Germinal center (tissue), 1 donor: ENCODE data around the gene SMAD5.

ENCODE experiments used
- DNase-seq: peaks from one replicate; pipeline ENCODE4 v3.0.0; 2012; ENCODE audit warnings: mixed read lengths, low spot score

Gene SMAD5

DNA sequence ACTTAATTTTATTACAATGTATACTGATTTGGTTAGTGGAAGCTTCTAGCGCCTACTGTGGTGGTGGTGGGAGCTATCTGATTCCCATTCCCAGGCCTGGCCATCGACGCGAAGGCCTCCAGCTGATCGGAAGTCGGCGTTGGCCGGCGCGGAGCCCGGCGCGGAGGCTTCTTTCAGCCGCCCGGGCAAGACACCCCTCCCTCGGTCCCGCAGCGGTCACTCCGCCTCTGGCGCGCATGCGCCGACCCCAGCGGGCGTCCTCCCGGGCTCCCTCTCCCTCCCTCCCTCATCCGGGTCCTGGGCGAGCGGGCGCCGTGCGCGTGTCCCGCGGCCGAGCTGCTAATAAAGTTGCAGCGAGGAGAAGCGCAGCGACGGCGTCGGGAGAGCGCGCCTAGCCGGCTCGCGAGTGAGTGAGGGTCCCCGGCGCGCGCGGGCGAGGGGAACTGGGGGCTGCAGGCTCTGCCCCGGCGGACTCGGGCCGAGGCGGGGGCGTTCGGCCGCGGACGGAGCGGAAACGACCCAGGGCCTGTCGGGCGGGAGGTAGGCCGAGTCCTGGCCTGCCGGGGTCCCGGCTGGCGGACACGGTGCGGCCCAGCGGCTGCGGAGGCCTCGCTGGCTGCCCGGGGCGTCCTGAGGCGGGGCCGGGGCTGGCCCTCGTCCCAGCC lies at the start of gene SMAD5:
SMAD5 (plus strand) TSS at position 289 of the 665 bp plus-strand sequence. CDS start 20,916 bp downstream, outside the sequence.
- DNase-seq = peak; percentile 95

DNA sequence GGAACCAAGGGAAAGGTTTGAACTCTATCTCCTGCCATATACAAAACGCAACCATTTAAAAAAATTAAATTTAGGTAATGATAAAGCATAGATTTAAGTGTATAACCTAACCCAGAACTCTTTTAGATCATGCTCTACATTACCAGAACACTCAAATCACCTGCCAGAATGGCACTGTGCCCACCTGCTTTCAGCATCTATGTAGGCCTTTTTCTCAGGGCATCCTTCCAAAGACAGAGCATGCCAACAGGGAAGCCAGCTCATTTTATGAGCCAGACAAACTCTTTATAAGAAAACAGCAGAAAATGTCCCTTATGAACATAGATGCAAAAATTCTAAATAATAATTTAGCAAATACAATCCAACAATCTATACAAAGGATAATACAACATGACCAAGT lies 47.9 kb upstream of the SMAD5 start:
- DNase-seq = no peak

DNA sequence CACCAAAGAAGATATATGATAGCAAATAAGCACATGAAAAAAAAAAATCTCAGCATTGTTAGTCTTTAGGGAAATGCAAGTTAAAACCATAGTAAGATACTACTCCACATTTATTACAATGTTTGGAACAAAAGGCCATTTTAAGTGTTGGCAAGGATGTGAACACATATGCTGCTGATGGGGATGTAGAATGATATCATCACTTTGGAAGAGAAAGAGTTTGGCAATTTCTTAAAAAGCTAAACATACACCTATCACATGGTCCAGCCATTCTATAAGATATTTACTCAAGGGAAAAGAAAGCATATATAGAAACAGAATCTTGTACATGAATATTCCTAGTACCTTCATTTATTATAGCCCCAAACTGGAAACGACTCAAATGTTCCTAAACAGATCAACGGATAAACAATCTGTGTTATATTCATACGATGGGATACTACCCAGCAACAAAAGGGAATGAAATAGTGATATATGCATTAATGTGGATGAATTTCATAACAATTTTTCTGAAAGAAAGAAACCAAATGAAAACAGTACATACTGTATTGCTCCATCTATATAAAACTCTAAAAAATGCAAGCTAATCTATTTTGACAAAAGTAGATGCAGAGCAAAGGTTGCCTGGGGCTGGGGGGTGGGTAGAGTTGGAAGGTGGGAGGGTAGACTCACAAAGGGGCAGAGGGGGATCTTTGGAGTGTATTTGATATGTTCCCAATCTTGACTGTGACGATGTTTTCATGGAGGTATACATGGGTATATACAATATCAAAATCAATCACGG lies 45.7 kb upstream of the SMAD5 start:
- no peak for DNase-seq

DNA sequence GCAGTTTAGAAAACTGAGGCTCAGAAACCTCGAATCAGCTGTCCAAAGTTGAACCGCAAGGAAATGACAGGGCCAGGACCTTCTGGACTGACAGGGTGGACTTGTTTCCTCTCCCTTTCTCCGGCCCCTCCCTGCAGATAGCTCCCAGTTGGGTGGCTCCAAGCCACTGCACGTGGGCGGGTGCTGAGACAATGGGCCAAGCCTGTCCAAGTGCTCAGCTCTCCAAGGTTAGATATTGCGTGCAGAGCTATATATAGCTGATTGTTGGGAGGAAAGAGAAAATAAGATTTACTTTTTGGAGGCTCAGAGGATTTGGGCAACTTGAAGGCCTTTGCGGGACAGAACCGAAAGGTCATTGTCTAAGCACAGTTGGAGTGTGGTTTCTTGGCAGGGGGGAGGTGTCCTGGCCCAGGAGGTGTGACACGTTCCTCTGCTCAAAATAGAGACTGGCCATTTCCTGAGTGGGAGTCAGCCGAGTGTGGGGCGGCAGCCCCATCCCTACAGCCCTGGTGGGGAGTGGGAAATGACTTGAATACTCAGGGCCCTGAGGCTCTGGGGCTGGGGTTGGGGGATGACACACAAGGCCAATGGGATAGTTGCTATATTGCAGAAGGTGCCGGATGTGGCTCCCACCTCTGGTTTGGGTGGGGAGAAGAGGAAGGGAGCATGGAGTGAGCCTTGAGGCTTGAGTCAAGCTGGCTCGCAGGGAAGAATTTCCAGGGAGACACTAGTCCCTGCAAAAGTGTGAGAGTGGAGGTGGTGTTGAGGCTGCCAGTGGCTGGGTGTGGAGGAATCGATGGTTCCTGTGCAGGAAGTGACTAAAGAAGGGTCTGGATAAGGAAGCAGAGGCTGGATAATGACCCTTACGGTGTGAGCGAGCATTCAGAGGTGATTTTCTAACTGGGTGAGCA lies 44.4 kb upstream of the SMAD5 start:
- no peak for DNase-seq

DNA sequence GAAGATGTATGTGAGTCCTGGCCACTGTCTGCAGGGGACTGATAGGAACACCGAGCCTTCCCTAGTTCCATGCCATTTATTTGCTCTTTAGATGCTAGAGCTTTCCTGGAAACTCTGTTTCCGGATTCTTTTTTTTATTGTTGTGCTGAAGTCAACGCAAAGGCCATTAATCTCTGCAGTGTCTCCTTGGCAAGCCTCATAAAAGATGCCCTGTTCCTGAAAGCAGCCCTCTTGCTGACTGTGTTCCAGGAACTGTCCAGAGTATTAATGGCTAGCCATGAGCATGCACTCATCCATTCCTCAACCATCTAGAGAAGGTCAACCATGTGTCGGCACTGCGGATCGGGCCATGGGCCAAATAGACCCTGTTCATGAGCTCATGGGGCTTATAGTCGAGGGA lies 42.9 kb upstream of the SMAD5 start:
- no peak for DNase-seq

DNA sequence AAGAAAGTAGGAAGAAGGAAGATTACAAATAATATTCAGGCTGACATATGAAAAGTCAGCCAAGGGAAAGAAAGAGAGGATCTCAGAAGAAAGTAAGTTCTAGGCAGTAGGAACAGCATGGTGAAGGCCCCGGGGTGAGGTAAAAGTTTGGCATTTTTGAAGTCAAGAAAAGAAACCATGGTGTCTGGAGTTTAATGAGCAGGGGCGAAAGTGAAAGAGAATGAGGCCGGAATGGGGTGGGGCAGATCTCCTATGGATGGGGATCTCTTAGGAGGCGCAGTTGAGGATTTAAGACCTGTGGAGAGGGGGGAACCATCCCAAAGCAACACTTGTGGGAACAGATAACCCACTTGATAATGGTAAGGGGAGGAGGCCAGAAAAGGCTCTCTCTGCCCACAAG lies 42.3 kb upstream of the SMAD5 start:
- DNase-seq = no peak

DNA sequence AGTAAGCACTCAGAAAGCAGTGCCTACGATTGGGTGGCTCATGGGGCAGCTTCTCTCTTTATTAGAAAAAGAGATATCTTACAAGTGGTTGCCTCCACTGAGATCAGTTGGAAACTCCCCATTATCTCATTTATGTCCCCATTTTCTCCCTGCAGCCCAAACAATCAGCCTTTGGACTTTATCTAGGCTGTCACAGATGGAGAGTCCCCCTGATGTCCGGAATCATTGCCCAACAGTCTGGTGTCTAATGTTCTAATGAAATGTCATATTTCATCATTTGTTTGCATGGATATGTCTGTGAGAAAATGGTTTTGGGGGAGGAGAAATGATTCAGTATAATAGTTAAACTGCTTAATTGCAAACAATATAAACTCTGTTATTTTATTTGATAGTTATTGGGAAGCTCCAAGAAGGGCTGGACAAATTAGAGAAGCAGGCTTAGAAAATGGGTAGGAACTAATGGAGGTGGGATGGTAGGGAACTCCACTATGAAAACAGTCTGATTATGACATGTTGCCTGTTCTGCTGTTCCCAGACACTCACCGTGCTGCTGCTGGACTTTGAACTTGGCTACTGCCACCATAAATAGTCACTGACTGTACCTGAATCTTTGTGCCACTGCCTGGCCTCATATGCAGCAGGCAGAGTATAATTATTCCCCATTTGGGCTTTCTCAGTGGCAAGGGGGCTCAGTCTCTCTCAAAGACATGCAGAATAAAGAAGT lies 38.3 kb upstream of the SMAD5 start:
- no peak for DNase-seq

DNA sequence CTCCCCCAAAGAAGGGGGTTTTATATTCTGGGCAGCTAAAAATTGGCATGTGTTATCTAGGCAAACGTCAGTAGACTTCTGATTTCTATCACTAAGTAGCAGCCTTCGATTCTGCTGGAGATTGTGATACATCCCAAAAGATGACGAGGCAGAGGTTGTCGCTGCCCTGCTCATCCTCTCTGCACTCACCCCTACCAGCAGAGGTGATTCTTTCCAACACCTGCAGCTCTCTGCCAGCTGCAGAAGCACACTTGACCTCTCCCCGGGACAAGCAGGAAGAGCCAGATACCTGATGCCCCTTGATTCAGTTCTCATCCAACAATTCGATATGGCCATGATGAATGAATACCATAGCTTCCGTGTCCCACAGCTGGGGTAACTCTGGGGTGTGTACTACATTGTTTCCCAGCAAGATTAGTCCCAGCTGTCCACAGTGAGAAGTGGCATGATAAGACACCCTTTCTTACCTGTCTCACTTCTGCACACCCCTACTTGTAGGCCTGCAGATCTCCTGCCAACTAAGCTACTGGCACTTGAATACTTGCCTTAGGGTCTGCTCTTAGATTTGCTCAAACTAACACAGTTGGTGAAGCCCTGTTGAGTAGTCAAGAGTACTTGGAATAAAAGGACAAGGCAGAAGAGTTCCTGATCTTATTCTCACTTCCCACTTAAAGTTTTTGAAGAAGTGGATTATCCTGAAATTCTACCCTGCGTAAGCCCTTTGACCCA lies 37.6 kb upstream of the SMAD5 start:
- no peak for DNase-seq

DNA sequence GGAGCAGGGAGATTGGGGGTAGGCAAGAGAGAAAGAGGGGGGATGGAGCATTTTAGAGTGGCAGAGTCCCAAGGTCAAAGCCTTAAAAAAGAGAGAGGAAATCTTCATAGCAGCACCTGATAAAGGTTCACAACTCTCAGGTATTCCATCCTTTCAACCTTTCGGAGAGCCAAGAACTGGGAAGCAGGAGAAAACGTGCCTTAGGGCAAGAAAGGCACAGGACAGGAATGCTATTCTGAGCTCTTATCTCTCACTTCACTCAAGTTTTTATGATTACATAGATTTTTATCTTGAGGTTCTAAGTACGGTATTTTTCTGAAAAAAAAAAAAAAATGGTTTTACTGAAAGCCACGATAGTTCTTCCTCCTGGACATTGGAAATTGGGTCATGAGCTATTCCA lies 34.5 kb upstream of the SMAD5 start:
- no peak for DNase-seq

DNA sequence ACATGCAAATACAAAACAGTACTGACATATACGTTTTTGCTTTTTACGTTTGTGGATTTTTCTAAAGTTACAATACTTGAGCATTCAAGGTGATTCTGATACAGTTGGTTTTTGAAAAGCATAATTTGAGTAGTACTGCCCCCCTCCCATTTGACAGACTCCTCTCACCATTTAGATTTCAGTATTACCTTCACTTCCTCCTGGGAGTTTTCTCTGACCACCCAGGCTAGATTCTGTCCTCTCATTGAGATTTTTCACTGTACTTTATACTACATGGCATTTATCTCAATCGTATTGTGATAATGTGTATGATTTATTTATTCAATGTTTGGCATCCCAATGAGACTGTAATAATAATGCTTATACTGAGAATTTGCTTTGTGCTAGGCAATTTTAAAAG lies 32.8 kb upstream of the SMAD5 start:
- DNase-seq = no peak

DNA sequence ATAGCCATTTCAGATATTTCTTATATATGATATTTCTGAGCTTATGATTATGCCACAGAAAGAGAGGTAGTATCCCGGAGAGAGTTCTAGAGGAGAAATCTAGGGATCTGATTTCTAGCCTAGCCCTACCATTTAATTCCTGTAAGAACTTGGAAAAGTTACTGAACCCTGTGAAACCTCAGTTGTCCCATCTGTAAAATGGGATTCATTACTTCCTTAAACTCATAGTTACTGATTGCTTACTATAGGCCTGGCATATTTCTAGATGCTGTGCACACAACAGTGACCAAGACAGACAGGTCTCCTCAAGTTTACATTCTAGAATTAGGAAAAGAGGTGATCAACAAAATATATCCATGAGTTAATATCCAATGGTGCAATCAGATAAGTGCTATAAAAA lies 30.8 kb upstream of the SMAD5 start:
- DNase-seq = no peak

DNA sequence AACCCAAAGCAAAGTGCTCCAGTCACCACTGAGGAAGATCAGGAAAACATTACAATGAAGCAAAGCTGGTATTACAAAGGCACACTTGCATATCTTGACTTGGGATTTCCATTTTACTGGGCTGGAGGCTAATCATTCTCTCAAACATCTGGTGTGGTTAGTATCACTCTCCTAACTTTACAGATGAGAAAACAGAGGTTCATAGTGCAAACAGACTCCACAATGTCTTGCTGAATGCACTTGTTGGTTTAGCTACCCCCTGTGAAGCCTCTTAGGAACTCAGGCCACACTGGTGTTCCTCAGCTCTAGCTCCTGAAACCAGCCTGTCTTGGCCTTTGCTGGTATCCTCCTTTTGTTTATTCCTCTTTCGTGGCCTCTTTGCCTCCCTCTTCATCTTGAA lies 29.5 kb upstream of the SMAD5 start:
- no peak for DNase-seq

DNA sequence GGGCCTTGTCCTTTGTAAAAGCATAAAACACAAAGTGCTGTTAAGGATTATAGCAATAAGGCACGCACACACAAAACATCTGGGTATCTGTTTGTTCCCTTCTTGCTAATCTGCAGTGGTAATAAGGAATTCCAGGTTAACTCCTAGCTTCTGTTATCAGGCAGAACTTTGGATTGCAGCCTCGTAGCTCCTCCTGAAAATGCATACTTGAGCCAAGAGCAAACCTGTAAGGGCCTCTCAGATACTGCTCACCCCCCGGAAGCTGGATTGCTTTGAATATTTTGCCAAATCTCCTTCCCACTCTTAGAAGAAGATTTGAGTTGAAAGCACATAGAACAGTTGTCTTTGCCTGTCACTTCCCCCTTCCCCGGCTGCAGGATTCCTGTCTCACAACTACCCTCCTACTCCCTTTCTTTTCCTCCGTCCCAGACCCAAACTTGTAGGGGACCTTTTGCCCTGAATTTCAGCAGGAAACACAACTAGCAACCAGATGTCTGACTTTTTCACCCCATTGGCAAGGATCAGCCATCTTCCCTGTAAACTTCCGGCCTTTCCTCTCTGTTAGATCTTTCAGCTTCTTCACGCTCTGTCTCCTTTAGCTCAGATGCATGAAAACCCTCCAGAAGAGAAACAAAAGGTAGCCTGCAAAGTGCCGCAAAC lies 28.2 kb upstream of the SMAD5 start:
- DNase-seq = no peak

DNA sequence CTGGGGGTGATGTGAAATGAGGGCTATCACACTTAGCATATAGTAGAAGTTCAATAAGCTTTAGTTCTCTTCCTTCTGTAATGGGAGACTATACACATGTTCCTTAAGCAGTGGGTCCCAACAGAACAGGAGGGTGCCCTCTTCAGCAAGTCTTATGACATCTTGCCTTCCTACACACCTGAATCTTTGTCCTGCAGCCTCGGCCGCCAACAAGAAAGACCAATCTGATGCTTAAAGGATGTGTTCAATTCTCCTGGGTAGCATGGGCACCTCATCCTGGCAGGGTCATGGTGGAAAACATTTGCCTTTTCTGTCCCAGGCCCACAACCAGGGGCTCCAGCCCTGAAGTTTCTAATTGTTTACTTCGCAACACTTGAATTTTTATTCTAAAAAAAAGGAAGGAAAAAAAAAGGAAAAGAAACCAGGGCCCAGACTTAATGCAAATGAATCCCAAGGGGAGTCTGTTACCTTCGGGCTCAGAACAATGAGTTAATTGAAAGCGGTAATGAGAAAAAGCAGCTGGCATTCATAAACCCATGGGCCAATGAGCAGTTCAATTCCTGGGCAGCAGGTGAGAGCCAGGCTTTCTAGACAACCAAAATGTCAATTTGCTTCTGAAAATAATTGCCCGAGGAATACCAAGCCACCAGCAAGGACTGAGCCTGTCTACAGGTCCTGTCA lies 26.2 kb upstream of the SMAD5 start:
- DNase-seq = no peak

DNA sequence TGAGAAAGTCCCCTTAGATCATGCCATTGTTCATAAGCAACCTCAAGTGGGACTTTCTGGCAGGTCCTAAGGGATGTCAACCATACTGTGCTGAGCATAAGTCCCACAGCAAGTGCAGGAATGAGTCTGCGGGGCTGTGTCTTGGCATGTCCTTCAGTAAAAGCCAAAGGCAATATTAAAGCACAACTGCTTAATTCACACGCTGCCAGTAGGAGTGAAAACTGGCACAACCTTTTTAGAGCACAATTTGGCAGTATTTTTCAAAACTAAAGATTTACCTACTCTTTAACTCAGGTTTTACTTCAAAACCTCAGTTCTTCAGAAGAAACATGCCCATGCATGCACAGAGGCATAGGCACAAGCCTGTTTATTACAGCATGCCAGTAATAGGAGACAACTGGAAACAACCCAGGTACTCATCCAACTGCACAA lies 24.4 kb upstream of the SMAD5 start:
- no peak for DNase-seq

DNA sequence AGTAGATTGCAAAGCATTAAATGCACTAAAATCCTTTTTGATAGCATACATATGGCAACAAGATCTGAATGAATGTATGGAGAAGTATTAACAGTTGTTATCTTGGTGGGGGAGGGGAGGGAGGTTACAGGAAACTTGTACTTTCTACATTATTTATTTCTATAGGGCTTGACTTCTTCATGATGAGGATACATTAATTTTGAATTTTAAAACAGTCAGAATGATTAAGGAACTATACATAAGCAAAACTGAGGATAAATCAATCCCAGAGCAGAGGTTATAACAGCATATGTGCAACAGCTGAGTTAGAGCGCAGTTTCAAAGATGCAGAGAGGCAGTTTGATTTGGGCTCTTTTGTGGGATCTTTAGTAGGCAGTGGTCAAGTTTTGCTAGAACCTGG lies 23.9 kb upstream of the SMAD5 start:
- no peak for DNase-seq

DNA sequence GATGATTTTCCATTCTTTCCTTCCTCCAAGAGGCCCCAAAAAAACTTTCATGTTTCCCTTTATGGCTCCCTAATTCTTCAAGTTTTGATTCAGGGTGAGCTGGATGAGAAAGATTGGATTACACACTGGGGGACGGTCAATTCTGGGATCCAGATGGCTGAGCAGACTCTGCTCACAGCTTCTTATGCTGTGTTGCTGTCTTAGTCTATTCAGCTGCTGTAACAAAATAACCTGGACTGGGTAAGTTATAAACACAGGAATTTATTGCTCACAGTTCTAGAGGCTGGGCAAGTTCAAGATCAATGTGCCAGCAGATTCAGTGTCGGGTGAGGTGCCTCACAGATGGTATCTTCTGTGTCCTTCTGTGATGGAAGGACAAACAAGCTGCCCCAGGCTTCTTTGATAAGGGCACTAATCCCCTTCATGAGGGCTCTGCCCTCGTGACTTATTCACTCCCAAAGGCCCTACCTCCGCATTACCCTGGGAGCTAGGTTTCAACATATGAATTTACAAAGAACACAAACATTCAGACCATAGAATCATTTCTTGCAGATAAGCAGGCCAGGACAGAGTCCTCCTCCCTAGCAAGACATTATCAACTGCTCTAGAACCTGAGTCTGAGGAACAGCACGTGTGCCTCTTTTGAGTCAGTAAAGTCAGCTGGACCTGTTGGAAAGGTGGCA lies 23.1 kb upstream of the SMAD5 start:
- DNase-seq = no peak

DNA sequence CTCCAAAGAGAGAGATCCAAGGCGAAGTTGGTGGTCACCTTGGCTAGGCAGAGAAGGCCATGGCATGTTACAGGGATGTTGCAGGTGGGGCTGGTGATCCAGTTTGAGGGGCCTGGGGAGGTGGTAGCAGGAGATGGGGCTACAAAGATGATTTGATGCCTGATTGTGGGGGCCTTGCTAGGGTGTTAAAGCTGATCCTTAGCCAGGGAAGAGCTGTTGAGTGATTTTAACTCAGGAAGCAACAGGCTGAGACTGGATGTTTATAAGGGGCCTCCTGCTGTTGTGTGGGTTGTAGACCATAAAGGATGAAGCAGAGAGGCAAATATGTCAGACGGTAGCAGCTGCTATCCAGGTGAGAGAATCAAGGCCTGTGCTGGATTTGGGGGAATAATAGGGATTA lies 19.0 kb upstream of the SMAD5 start:
- no peak for DNase-seq

DNA sequence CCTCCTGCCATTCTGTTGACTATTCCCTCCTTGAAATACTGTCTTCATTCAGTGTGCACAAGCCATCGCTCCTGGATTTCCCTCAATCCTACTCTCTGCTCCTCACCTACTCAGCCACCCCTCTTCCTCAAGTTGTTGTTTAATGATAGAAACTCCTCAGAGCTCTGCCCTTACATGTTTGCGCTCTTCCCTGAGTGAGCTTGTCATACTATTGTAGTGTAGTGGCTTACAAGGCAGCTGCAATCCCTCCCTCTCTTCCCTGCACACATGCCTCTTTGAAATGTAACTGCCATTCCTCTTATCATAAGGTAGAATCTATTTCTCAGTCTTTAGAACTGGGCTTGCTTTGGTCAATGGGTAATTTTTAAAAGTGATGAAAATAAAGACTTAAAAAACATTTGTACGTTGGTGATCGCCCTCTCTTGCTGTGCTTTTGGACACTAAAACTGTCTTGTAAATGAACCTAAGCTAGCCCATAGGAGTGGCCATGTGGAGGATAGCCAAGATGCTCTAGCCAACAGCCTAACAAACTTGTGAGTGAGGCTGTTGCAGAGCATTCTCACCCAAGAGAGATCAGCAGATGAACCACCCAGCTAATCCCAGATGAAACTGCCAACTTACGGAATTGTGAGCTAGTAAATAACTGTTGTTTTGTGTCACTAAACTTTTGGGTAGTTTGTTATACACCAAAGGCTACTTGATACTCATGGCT lies 18.1 kb upstream of the SMAD5 start:
- no peak for DNase-seq
